HL-60 (cell line): ENCODE measurements around the gene RBCK1.

Source experiments
- GABPA ChIP-seq: IDR thresholded peaks from 2 replicates; pipeline ENCODE4 v1.6.1; 2012; ENCODE audit warnings: low read depth
- POLR2AphosphoS5 ChIP-seq: IDR thresholded peaks from 2 replicates; pipeline ENCODE4 v1.6.1; 2012; ENCODE audit warnings: low read depth
- TF ChIP-seq, protein P1 (sequence below): IDR thresholded peaks from 2 replicates; pipeline ENCODE4 v1.6.1; 2012; ENCODE audit warnings: low read depth; ENCODE audit not compliant: insufficient replicate concordance
- TF ChIP-seq, protein P2 (sequence below): IDR thresholded peaks from one replicate; pipeline ENCODE4 v1.5.1; 2011; ENCODE audit warnings: low read length, control low read depth, inconsistent platforms; ENCODE audit not compliant: insufficient read depth

GRCh38 chr20:397432-398237, 10.5 kb upstream of the RBCK1 start:
- TF ChIP-seq, protein P1, sequence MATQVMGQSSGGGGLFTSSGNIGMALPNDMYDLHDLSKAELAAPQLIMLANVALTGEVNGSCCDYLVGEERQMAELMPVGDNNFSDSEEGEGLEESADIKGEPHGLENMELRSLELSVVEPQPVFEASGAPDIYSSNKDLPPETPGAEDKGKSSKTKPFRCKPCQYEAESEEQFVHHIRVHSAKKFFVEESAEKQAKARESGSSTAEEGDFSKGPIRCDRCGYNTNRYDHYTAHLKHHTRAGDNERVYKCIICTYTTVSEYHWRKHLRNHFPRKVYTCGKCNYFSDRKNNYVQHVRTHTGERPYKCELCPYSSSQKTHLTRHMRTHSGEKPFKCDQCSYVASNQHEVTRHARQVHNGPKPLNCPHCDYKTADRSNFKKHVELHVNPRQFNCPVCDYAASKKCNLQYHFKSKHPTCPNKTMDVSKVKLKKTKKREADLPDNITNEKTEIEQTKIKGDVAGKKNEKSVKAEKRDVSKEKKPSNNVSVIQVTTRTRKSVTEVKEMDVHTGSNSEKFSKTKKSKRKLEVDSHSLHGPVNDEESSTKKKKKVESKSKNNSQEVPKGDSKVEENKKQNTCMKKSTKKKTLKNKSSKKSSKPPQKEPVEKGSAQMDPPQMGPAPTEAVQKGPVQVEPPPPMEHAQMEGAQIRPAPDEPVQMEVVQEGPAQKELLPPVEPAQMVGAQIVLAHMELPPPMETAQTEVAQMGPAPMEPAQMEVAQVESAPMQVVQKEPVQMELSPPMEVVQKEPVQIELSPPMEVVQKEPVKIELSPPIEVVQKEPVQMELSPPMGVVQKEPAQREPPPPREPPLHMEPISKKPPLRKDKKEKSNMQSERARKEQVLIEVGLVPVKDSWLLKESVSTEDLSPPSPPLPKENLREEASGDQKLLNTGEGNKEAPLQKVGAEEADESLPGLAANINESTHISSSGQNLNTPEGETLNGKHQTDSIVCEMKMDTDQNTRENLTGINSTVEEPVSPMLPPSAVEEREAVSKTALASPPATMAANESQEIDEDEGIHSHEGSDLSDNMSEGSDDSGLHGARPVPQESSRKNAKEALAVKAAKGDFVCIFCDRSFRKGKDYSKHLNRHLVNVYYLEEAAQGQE: no peak
- TF ChIP-seq, protein P2, sequence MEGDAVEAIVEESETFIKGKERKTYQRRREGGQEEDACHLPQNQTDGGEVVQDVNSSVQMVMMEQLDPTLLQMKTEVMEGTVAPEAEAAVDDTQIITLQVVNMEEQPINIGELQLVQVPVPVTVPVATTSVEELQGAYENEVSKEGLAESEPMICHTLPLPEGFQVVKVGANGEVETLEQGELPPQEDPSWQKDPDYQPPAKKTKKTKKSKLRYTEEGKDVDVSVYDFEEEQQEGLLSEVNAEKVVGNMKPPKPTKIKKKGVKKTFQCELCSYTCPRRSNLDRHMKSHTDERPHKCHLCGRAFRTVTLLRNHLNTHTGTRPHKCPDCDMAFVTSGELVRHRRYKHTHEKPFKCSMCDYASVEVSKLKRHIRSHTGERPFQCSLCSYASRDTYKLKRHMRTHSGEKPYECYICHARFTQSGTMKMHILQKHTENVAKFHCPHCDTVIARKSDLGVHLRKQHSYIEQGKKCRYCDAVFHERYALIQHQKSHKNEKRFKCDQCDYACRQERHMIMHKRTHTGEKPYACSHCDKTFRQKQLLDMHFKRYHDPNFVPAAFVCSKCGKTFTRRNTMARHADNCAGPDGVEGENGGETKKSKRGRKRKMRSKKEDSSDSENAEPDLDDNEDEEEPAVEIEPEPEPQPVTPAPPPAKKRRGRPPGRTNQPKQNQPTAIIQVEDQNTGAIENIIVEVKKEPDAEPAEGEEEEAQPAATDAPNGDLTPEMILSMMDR: no peak
- TF ChIP-seq POLR2AphosphoS5 (no peak), GABPA (no peak)
